ENCODE measurements around the gene WSB1.

Gene WSB1

DNA sequence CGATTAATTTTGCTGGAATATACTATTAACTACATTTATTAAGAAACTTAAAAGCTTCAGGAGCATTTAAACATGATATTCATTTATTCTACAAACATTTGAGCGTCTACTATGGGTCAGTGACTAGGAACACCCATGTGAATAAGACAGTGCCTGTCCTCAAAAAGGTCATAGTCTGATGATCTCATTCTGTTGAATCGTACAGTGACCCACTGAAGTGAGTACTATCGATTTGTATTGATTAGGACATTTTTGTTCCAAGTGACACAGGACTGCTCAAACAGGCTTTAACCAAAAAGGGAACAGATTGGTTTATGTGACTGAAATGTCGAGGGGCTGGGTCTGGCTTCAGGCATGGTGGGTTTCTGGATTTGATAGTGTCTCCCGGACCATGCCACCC, 68.6 kb downstream of the WSB1 start:
- in situ Hi-C loops (cut with HindIII; ENCODE audit: low pct_unique_long_range_greater_than_20kb, low sequenced_read_pairs): no loop called here
- no peak for TF ChIP-seq JUND (IDR thresholded peaks at IDR 0.05; ENCODE audit: low read depth)
- no peak for DNase-seq (ENCODE audit: low read depth in 1 of 2, low spot score in 1 of 2)

DNA sequence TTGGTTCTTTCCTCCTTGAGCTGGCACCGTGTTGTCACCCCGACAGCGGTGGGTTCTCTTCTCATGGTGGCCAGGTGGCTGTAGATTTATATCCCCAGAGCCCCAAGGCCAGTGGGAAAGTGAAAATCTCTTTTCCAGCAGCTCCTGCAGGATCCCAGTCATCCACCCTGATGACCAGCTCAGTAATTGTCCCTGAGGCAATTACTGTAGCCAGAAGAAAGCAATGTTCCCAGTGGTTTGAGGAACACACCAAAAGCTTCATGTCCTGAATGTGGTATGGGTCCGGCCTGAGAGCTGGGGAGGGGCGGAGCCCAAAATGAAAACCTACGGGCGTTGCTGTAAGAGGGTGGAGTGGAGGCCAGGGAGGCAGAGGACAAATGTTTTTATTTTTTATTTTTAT, 69.0 kb downstream of the WSB1 start:
- no peak for DNase-seq (ENCODE audit: low read depth in 1 of 2, low spot score in 1 of 2)
- in situ Hi-C loops (cut with HindIII; ENCODE audit: low pct_unique_long_range_greater_than_20kb, low sequenced_read_pairs): no loop called here
- TF ChIP-seq JUND (IDR thresholded peaks at IDR 0.05; ENCODE audit: low read depth): no peak

DNA sequence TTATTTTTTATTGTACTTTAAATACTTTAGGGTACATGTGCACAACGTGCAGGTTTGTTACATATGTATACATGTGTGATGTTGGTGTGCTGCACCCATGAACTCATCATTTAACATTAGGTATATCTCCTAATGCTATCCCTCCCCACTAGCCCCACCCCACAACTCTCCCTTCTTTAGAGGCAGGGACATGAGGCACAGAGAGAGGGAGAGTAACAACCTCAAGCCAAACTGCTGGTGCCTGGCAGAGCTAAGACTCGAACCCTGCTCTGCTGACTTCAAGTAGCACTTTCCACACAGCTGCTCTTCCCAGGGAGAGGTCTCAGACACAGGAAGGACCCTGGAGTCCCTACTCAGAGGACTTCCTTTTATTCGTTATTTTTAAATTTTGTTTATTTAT, 69.4 kb downstream of the WSB1 start:
- DNase-seq (ENCODE audit: low read depth in 1 of 2, low spot score in 1 of 2): no peak
- in situ Hi-C loops (cut with HindIII; ENCODE audit: low pct_unique_long_range_greater_than_20kb, low sequenced_read_pairs): no loop called here
- TF ChIP-seq JUND (IDR thresholded peaks at IDR 0.05; ENCODE audit: low read depth): no peak
